ENCODE data around the gene CACNA1G. TPM values are rescaled to one million over a fixed set of nuclear protein-coding genes. Genes with fewer than 3 reads are reported as not detected.

The CACNA1G gene
- total RNA-seq, 1 donor from 2014 or later, result not detected

GRCh38 chr17:50665838-50666237 lies 105.3 kb downstream of the CACNA1G start:
- intact Hi-C loops (cut with micrococcal nuclease), result no loop called here

DNA sequence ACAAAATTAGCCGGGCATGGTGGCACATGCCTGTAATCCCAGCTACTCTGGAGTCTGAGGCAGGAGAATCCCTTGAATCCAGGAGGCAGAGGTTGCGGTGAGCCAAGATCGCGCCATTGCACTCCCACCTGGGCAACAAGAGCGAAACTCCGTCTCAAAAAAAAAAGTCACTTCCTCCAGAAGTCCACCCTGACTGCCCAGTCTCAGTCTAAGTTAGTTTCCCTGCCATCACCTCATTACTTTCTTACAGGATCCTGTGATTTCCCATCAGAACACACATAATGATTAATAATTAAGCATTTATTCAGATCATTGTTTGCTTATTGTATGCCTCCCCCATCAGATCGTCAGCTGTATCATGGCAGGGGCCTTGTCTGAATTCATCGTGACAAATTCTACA lies 105.8 kb downstream of the CACNA1G start:
- intact Hi-C loops (cut with micrococcal nuclease), result no loop called here

DNA sequence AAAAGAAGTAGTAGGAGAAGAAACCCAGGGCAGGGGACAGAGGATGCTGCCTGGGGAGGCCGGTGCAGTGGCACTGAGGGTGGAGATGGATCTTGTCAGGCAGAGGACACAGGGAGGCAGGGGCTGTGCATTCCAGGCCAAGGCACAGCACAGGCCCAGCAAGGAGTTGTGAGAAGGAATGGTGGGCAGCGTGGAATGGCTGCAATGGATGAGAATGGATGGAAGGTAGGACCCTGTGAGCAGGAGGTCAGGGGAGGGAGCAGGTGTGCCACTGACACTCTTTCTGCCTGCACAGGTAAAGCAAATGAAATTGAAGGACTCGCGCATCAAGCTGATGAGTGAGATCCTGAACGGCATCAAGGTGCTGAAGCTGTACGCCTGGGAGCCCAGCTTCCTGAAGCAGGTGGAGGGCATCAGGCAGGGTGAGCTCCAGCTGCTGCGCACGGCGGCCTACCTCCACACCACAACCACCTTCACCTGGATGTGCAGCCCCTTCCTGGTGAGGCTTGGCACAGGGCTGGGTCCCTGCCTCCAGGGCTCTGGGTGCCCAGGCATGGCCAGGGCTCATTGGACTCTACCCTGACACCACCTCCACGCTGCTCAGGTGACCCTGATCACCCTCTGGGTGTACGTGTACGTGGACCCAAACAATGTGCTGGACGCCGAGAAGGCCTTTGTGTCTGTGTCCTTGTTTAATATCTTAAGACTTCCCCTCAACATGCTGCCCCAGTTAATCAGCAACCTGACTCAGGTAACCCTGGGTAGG lies 106.9 kb downstream of the CACNA1G start:
- intact Hi-C loops (cut with micrococcal nuclease), result no loop called here

DNA sequence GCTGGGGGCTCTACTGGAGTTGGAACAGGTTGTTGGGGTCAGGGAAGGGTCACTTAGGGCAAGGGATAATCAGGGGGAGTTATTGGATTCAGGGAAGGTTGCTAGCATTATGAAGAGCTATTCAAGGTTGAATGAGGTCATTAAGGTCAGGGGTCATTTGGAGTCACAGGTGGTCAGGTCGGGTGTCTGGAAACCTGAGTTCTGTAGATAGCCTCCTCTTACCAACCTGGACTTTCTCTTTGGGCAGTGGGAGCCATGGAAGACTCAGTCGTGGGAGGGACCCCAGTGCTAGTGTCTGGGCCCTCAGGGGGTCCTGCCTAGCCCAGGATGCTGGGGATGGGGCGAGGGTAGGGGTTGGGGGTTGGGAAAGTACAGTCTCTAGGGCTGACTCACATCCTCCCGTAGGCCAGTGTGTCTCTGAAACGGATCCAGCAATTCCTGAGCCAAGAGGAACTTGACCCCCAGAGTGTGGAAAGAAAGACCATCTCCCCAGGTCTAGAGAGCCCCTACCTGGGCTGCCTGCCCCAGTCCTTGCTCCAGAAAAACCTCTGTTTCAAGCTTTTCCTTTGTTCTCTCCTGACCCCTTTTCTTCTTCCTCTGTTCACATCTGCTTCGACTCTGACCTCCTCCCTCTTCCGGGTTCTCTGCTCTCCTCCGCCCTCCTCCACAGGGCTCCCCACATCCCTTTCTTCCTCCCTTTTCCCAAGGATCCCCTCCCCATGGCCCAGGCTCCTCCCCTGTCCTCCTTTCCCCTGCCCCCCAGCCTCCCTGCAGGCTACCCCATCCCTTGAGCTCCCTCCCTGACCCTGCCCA lies 107.7 kb downstream of the CACNA1G start:
- intact Hi-C loops (cut with micrococcal nuclease), result no loop called here

- intact Hi-C loops (cut with micrococcal nuclease), result no loop called here
These were observed 108.5 kb downstream of the CACNA1G start for GRCh38 chr17:50668838-50669581.

DNA sequence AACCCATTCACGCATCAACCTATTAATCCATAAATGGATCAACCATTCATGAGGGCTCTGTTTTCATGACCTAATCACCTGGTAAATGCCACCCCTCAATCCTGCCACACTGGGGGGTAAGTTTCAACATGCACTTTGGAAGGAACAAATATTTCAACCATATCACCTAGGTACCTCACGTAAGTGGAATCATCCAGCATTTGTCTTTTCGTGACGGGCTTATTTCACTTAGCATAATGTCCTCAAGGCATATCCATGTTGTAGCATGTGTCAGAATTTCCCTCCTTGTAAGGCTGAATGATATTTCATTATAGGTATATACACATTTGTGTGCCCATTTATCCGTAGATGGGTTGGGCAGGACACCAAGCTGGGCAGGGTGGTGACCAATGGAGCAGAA lies 111.6 kb downstream of the CACNA1G start:
- intact Hi-C loops (cut with micrococcal nuclease), result no loop called here

- intact Hi-C loops (cut with micrococcal nuclease), result no loop called here
These were observed 112.5 kb downstream of the CACNA1G start for GRCh38 chr17:50672831-50673551.

DNA sequence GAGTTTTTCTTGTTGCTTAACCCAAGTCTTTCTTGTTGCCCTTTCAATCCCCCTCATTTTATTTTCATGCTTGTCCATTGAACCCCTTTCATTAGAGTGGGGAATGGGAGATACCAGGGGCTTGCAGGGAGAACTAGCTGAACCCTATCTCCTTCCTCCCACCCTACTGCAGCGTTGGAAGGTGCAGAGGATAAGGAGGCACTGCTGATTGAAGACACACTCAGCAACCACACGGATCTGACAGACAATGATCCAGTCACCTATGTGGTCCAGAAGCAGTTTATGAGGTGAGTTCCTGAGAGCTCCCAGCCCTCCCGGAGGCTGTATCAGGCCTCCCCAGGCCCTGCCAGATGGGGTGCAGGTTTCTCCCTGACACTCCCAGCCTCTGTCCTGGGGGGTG lies 114.7 kb downstream of the CACNA1G start:
- intact Hi-C loops (cut with micrococcal nuclease), result no loop called here

DNA sequence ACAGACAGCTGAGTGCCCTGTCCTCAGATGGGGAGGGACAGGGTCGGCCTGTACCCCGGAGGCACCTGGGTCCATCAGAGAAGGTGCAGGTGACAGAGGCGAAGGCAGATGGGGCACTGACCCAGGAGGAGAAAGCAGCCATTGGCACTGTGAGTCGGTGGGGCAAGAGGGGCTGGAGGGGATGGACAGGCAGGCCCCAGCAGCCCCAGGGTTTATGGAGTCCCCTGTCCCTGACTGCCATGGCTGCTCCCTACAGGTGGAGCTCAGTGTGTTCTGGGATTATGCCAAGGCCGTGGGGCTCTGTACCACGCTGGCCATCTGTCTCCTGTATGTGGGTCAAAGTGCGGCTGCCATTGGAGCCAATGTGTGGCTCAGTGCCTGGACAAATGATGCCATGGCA lies 115.1 kb downstream of the CACNA1G start:
- intact Hi-C loops (cut with micrococcal nuclease), result no loop called here

- intact Hi-C loops (cut with micrococcal nuclease), result no loop called here
These were observed 115.8 kb downstream of the CACNA1G start for GRCh38 chr17:50676065-50676975.

Other genes with a start within 250 kb of the CACNA1G start
- 34.3 and 35.9 TPM in 2 replicates for gene XYLT2, start 214.6 kb upstream of the CACNA1G start, total RNA-seq
- 75.6 and 81.1 TPM in 2 replicates for gene MRPL27, start 187.5 kb upstream of the CACNA1G start, total RNA-seq
- 16.2 and 23.2 TPM in 2 replicates for gene EME1, start 187.5 kb upstream of the CACNA1G start, total RNA-seq
- gene LRRC59, start 163.2 kb upstream of the CACNA1G start, total RNA-seq, result 92.8 and 94.4 TPM in 2 replicates
- 27.3 and 29.5 TPM in 2 replicates for gene ACSF2, start 134.5 kb upstream of the CACNA1G start, total RNA-seq
- not detected in 2 replicates for gene CHAD, start 91.8 kb upstream of the CACNA1G start, total RNA-seq
- 31.6 and 32.3 TPM in 2 replicates for gene RSAD1, start 81.9 kb upstream of the CACNA1G start, total RNA-seq
- gene MYCBPAP, start 52.3 kb upstream of the CACNA1G start, total RNA-seq, result 6.4 and 6.8 TPM in 2 replicates
- not detected in 2 replicates for gene EPN3, start 28.0 kb upstream of the CACNA1G start, total RNA-seq
- gene SPATA20, start 13.5 kb upstream of the CACNA1G start, total RNA-seq, result 13.5 and 14.5 TPM in 2 replicates
- gene ABCC3, start 74.2 kb downstream of the CACNA1G start, total RNA-seq, result not detected in 2 replicates
- 35.9 and 38.4 TPM in 2 replicates for gene ANKRD40, start 147.2 kb downstream of the CACNA1G start, total RNA-seq
- 110 and 114 TPM in 2 replicates for gene LUC7L3, start 158.9 kb downstream of the CACNA1G start, total RNA-seq
- gene ANKRD40CL, start 206.8 kb downstream of the CACNA1G start, total RNA-seq, result not detected in 2 replicates

Data from T-helper 2 cell treated with Interferon-gamma antibody and Interleukin-4, amounts not matched to agents 100 ng/mL and 5 ng/mL, for 36 hours (primary cell).